Measurements from ENCODE around the gene CACNA1H.
"Not testable (repeated sequence)": the region's sequence is repeated elsewhere in the genome, so short reads cannot be mapped to it uniquely, and the experiment has no call there.

DNA sequence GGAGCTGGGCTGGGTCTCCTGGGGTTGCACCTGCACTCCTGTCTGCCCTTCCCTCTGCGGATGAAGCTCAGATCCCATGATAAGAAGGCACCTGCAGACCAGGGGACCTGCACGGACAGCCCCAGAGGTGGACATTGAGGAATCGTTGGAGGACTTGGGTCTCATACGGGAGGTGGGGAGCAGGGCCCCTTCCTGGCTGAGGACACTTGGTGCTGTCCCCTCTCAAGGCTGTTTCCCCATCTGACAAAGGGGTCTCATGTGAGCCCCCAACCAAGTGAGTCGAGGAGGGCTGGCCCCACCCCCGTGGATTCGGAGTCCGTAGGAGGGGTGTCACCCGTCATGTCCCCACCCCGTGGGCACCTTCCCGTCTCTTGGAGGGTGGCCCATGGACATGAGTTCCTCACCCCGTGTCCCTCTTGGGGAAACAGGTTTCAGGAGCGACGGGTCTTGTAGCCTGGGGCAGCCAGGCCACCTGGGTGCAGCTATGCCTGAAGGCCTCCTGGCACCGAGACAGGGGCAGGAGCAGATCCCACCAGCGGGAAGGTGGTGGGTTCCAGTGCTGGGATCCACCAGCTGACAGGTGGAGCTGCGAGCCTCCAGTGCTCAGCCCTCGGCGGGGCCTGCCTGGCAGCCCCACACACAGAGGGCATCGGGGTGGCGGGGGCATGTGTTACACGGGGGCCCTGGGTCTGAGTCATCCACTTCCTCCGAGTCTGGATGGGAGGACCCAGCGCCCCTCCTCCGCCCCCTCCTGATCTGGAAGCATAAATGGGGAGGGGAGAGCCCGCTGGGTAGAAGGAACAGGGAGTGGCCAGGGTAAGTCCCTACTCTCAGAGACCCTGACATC is 102.6 kb downstream of the CACNA1H start, which contains the start of gene TPSD1:
- TF ChIP-seq SUZ12 (IDR thresholded peaks at IDR 0.05); ARNT (IDR thresholded peaks at IDR 0.05); SP1 (IDR thresholded peaks at IDR 0.05); FOXK2 (IDR thresholded peaks at IDR 0.05); L3MBTL2 (conservative IDR thresholded peaks at IDR 0.05); HDGF (IDR thresholded peaks at IDR 0.05; ENCODE audit: borderline replicate concordance); FOXA1 (IDR thresholded peaks at IDR 0.05); BHLHE40 (IDR thresholded peaks at IDR 0.05; ENCODE audit: borderline replicate concordance); LEF1 (IDR thresholded peaks at IDR 0.05; ENCODE audit: borderline replicate concordance); TARDBP (IDR thresholded peaks at IDR 0.05); ELF4 (IDR thresholded peaks at IDR 0.05); FOXM1 (IDR thresholded peaks at IDR 0.05; ENCODE audit: borderline replicate concordance): not testable (repeated sequence)
